ACHN (cell line): ENCODE results near the gene SNX21.

Source experiments
- DNase-seq: peaks from one replicate; pipeline ENCODE4 v3.0.0-alpha.2; 2015
- in situ Hi-C: cut with HindIII; loops from 2 replicates; pipeline ENCODE4 v1.10.0; 2017; ENCODE audit warnings: low sequenced_read_pairs, low pct_ligation_motif_present, low pct_unique_long_range_greater_than_20kb

SNX21 gene

GRCh38 chr20:45892049-45892825 is 58.6 kb downstream of the SNX21 start:
- DNase-seq = peak; percentile 52
- in situ Hi-C loops = no loop called here
